ENCODE data around the gene N4BP2. TPM values are rescaled to one million over a fixed set of nuclear protein-coding genes. Genes with fewer than 3 reads are reported as not detected.
A peak's percentile ranks its signal among the peaks of the same experiment; 100 is the strongest.
"Not testable (repeated sequence)": the region's sequence is repeated elsewhere in the genome, so short reads cannot be mapped to it uniquely, and the experiment has no call there.

Gene N4BP2
- total RNA-seq: 1 to 10 TPM; 4.5 to 8.3 (median 6.4) TPM

DNA sequence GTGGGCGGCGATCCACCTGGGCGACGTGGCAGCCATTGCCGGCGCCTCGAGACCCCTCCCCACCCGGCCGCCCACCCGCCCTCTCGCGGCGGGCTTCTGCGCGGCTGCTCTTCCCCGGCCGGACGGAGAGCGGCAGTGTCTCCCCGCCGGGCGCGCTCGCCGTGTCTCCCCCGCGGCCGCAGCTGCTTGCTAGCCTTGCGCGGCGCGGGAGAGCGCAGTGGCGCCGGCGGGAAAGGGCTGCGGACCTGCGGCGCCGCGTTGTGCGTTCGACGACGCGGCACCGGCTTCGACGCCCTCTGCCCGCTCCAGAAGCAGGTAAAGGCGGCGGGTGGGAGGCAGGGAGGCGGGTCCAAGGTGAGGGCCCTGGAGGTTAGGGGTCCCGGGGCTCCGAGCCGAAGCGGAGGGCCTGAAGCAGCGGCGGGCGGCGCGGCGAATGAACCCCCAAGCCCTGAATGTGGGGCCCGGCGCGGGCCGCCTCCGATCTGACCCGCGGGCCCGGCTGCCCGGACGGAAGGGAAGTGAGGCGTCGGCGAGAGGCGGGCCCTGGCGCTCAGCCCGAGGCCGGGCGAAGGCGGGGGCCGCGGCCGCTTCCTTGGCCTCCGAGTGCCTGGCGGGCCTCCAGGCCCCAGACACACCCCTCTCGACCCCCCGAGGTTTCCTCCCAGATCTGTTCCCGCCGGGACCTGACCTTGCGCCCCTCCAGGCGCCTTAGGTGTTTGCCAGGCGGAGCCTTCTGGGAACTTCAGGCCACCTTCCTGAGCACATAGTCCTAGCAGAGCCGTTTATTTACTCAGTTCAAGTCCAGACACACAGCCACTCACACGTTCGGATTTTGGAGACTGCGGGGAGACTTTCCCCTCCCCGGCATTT, at the start of gene N4BP2:
Gene N4BP2 (plus strand): TSS at position 135 of the 870 bp plus-strand sequence. CDS start 40,491 bp downstream, outside the sequence.
- WGBS, 2 donors: 1% methylated on average over 30 to 78 of the region's 99 CpGs
- H3K27me3 ChIP-seq: no peaks in the 10 kb centered on the region
- H3K4me1 ChIP-seq: peaks cover 0 to 29% (median 4%) of the 10 kb centered on the region in 4 donors
- DNase-seq (ENCODE audit: low spot score in 2 of 2): peak; percentile 52 to 61
- H3K36me3 ChIP-seq: no peaks in the 10 kb centered on the region
- TF ChIP-seq, protein P1, sequence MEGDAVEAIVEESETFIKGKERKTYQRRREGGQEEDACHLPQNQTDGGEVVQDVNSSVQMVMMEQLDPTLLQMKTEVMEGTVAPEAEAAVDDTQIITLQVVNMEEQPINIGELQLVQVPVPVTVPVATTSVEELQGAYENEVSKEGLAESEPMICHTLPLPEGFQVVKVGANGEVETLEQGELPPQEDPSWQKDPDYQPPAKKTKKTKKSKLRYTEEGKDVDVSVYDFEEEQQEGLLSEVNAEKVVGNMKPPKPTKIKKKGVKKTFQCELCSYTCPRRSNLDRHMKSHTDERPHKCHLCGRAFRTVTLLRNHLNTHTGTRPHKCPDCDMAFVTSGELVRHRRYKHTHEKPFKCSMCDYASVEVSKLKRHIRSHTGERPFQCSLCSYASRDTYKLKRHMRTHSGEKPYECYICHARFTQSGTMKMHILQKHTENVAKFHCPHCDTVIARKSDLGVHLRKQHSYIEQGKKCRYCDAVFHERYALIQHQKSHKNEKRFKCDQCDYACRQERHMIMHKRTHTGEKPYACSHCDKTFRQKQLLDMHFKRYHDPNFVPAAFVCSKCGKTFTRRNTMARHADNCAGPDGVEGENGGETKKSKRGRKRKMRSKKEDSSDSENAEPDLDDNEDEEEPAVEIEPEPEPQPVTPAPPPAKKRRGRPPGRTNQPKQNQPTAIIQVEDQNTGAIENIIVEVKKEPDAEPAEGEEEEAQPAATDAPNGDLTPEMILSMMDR (IDR thresholded peaks at IDR 0.05): peak; percentile 82 to 95 (median 86)
- TF ChIP-seq EP300 (IDR thresholded peaks at IDR 0.05): peak in 1 of 2 donors; percentile 79
- TF ChIP-seq POLR2A (IDR thresholded peaks at IDR 0.05): peak; percentile 79 to 84
- no peaks in the 10 kb centered on the region for H3K9me3 ChIP-seq
- peak within 1 kb of the TSS; percentile 74 to 96 (median 84) for H3K4me3 ChIP-seq
- peak within 1 kb of the TSS; percentile 95 to 100 (median 96) for H3K27ac ChIP-seq

- TF ChIP-seq, protein P1 (IDR thresholded peaks at IDR 0.05): no peak
- DNase-seq (ENCODE audit: low spot score in 2 of 2): no peak
- no peaks in the 10 kb centered on the region for H3K9me3 ChIP-seq
- no peak overlapping the region for H3K27ac ChIP-seq
- WGBS, 2 donors: 81 to 88% methylated on average over 2 of the region's 2 CpGs
- H3K27me3 ChIP-seq: no peaks in the 10 kb centered on the region
- no peak overlapping the region for H3K4me3 ChIP-seq
- no peaks in the 10 kb centered on the region for H3K36me3 ChIP-seq
- H3K4me1 ChIP-seq: no peaks in the 10 kb centered on the region
Measured at GRCh38 chr4:40016007-40016406, 40.6 kb upstream of the N4BP2 start.

DNA sequence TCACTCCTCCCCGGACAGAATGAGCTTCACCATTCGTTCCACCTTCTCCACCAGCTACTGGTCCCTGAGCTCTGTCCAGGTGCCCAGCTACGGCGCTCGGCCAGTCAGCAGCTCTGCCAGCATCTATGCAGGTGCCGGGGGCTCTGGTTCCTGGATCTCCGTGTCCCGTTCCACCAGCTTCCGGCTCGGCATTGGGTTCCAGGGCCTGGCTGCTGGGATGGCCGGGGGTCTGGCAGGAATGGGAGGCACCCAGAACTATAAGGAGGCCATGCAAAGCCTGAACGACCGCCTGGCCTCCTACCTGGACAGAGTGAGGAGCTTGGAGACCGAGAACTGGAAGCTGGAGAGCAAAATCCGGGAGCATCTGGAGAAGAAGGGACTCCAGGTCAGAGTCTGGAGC, 36.4 kb upstream of the N4BP2 start:
- Histone ChIP-seq H3K27me3 (no peaks in the 10 kb centered on the region), H3K4me1 (no peaks in the 10 kb centered on the region), H3K27ac (no peak overlapping the region), H3K9me3 (no peaks in the 10 kb centered on the region), H3K4me3 (no peak overlapping the region), H3K36me3 (no peaks in the 10 kb centered on the region)
- no peak for DNase-seq (ENCODE audit: low spot score in 2 of 2)
- TF ChIP-seq EP300 (IDR thresholded peaks at IDR 0.05): no peak
- TF ChIP-seq POLR2A (IDR thresholded peaks at IDR 0.05): no peak
- TF ChIP-seq, protein P1 (IDR thresholded peaks at IDR 0.05): no peak
- WGBS, 2 donors: 93% methylated on average over 14 to 15 of the region's 15 CpGs

GRCh38 chr4:40021116-40021515, 35.5 kb upstream of the N4BP2 start:
- not testable (repeated sequence) for H3K27me3 ChIP-seq; H3K4me3 ChIP-seq; H3K9me3 ChIP-seq; DNase-seq (ENCODE audit: low spot score in 2 of 2); H3K4me1 ChIP-seq; H3K36me3 ChIP-seq; H3K27ac ChIP-seq
- 83 to 92% methylated on average over 7 of the region's 7 CpGs for WGBS, 2 donors

GRCh38 chr4:40024049-40024448, 32.6 kb upstream of the N4BP2 start:
- H3K4me3 ChIP-seq; H3K9me3 ChIP-seq; DNase-seq (ENCODE audit: low spot score in 2 of 2); H3K4me1 ChIP-seq; H3K27me3 ChIP-seq; H3K27ac ChIP-seq; H3K36me3 ChIP-seq: not testable (repeated sequence)
- WGBS, 2 donors: 83% methylated on average over 4 of the region's 7 CpGs; no CpG with 5 or more reads in 1 of the 2 donors

DNA sequence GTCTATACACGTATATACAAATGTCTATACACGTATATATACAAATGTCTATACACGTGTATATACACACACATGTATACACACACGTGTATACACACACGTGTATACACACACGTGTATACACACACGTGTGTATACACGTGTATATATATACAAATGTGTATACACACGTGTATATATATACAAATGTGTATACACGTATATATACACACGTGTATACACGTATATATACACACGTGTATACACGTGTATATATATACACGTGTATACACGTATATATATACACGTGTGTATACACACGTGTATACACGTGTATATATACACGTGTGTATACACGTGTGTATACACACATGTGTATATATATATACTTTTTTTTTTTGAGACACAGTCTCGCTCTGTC, 23.9 kb upstream of the N4BP2 start:
- no peak for DNase-seq (ENCODE audit: low spot score in 2 of 2)
- Histone ChIP-seq H3K27ac (no peak overlapping the region), H3K36me3 (no peaks in the 10 kb centered on the region), H3K4me1 (no peaks in the 10 kb centered on the region), H3K27me3 (no peaks in the 10 kb centered on the region), H3K4me3 (no peak overlapping the region), H3K9me3 (no peaks in the 10 kb centered on the region)
- 76 to 90% methylated on average over 4 to 22 of the region's 22 CpGs for WGBS, 2 donors
- TF ChIP-seq EP300 (IDR thresholded peaks at IDR 0.05): no peak
- TF ChIP-seq, protein P1 (IDR thresholded peaks at IDR 0.05): no peak
- no peak for TF ChIP-seq POLR2A (IDR thresholded peaks at IDR 0.05)

All from tibial nerve (tissue), 4 donors.